Midbrain (tissue), 1 donor: ENCODE data around the gene HBG1.
A peak's percentile ranks its signal among the peaks of the same experiment; 100 is the strongest.

Experiments
- DNase-seq: peaks from one replicate; lab custom pipeline; 2025; lab: John Stamatoyannopoulos, UW

HBG1 gene

GRCh38 chr11:5226732-5227310 is 22.8 kb downstream of the HBG1 start, which contains the start of gene HBB:
TSS of gene HBB (minus strand) at chr11:5227071. CDS start at chr11:5227021, 50 bp downstream.
- no peak for DNase-seq

DNA sequence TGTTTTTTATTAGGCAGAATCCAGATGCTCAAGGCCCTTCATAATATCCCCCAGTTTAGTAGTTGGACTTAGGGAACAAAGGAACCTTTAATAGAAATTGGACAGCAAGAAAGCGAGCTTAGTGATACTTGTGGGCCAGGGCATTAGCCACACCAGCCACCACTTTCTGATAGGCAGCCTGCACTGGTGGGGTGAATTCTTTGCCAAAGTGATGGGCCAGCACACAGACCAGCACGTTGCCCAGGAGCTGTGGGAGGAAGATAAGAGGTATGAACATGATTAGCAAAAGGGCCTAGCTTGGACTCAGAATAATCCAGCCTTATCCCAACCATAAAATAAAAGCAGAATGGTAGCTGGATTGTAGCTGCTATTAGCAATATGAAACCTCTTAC is 24.2 kb downstream of the HBG1 start:
- DNase-seq, result no peak

- DNase-seq, result no peak
Measured at GRCh38 chr11:5224538-5225479, 24.8 kb downstream of the HBG1 start.

GRCh38 chr11:5223686-5224085 is 26.0 kb downstream of the HBG1 start:
- DNase-seq, result no peak

DNA sequence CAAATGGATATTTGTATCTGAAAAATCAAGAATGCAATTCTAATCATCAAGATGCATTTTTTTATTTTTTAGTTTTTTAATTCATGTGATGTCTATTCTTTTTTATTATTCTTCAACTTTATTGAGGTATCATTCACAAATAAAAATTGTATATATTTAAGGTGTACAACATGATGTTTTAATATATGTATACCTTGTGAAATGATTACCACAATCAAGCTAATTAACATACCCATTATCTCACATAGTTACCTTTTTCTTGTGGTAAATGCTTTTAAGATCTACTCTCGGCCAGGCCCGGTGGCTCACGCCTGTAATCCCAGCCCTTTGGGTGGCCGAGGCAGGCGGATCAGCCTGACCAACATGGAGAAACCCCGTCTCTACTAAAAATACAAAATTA is 26.5 kb downstream of the HBG1 start:
- DNase-seq, result no peak

GRCh38 chr11:5210376-5210885 is 39.2 kb downstream of the HBG1 start:
- DNase-seq, result no peak

DNA sequence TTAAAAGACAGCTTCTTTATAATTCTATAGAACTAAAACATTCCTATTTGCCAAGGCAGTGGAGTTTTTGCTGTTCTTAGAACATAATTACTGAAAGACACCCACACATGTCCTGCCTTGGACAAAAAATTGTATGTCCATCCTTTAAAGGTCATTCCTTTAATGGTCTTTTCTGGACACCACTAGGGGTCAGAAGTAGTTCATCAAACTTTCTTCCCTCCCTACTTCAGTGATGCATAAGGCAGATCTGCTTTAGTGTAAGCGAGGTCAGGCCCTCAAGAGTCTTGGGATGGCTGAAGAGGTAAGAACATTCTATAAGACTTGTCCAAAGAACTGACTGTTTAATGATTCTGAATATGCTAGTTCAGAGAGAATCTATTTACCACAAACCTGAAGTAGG is 44.9 kb downstream of the HBG1 start:
- peak; percentile 7 for DNase-seq

DNA sequence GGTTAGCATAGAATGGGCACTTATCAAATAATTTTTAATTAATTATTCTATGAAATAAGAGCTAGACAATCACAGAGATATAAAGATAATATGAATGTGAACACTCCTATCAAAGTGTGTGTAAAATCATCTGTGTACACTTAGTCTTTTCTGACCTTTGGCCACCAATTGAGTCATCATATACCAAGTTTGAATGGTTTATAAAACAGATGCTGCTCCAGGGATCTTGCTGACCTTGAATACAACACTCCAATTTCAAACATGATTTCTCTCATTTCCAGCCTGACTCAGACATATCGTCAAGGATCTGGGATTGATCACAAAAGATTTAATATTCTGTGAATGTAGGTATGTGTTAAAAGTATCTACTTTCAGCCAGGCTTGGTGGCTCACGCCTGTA is 46.3 kb downstream of the HBG1 start:
- DNase-seq, result no peak

GRCh38 chr11:5200582-5200981 is 49.1 kb downstream of the HBG1 start, which contains the start of gene OR51V1:
TSS of gene OR51V1 (minus strand) at chr11:5200682. CDS start at chr11:5200682, 0 bp downstream.
- no peak for DNase-seq

DNA sequence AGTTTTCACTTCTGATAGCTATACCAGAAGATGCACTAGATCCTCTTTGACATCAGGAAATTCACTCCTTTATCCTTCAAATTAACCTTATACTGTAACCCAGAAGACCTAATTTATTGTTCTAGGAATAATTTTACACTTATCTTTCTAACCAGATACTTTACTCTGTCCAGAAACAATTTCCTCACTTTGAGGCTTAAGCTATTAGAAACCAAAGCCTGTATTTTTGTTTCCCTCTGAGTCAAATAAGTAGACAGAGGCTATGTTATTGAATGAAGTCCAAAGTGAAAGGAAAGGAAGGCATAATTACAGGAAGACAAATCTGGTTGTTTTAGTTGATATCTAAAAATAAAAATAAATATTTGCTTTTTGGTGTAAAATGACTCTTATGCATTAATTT is 51.4 kb downstream of the HBG1 start:
- no peak for DNase-seq
